Vagina (tissue), 2 donors: ENCODE data around the gene SUMO2.

ENCODE experiments used
- CTCF ChIP-seq, 3 experiments: fragments of 450-650 bp in 2 of 3; fragments of 200-600 bp in 1 of 3; sonication (generic) in 1 of 3; IDR thresholded peaks; one replicate each; pipeline ENCODE4 v1.5.1; 2017 to 2019; ENCODE audit warnings: antibody characterized with exemption in 3 of 3, mild to moderate bottlenecking in 2 of 3, moderate library complexity in 2 of 3
- POLR2A ChIP-seq, 2 donors: fragments of 450-650 bp; IDR thresholded peaks; one replicate each; pipeline ENCODE4 v1.6.1; 2017; ENCODE audit warnings: antibody characterized with exemption in 2 of 2, mild to moderate bottlenecking in 2 of 2, moderate library complexity in 2 of 2
- POLR2AphosphoS5 ChIP-seq, 2 donors: sonication (generic); formaldehyde crosslinking; IDR thresholded peaks; one replicate each; pipeline ENCODE4 v1.9.0; 2017; ENCODE audit warnings: antibody characterized with exemption in 2 of 2, mild to moderate bottlenecking in 2 of 2, low read depth in 1 of 2; ENCODE audit not compliant: insufficient read depth in 1 of 2

DNA sequence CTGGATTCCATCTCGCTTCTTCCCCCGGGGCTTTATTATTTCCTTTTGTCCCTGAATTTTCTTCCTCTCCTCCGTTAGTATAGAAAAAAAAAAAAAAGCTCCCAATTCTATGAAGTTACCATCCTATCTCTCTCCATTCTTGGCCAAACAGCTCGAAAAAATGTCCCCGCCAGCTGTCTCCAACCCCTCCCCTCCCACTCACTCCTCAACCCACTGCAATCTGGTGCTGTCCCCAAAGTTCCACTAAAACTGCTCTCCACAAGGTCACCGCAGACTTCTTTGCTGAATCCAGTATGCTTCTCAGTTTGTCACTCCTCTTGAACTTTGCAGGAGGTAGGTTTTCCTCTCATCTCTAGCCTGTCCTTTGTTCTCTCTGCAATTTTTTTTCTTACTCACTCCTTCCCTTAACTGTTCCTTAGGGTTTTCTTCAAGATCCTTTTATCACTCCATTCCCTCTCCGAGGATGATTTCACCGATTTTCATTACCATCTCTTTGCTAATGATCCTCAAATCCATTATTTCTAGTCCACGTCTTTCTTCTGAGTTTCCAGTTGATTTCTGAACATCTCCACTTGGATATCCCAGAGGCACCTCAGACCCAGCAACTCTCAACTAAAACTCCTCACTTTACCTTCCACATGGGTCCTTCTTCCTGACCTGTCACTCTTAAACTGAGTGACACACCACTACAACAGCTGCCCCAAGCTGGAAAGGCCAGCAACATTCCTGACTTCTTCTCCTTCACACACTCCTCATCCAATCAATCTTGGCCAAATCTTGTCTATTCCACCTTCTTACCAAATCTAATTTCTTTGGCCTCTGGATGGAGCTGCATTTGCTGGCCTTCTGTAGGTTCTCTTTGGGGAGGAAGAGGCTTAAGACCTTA, 1.5 kb upstream of the SUMO2 start:
- TF ChIP-seq CTCF (IDR thresholded peaks at IDR 0.05): no peak
- TF ChIP-seq POLR2AphosphoS5 (IDR thresholded peaks at IDR 0.05; ENCODE audit: insufficient read depth in 1 of 2, low read depth in 1 of 2): no peak
- TF ChIP-seq POLR2A (IDR thresholded peaks at IDR 0.05): no peak
